ENCODE results near the gene RCC2.
"Not testable (repeated sequence)": the region's sequence is repeated elsewhere in the genome, so short reads cannot be mapped to it uniquely, and the experiment has no call there.

Gene RCC2

GRCh38 chr1:17480846-17481245 is 41.4 kb upstream of the RCC2 start:
- Histone ChIP-seq H3K4me3 (ENCODE audit: low read length) (no peak overlapping the region), H3K4me1 (ENCODE audit: low read length) (no peaks in the 10 kb centered on the region), H2AFZ (ENCODE audit: low read depth, low read length) (no peak overlapping the region), H3K9ac (ENCODE audit: low read length) (no peak overlapping the region), H3K36me3 (replicated peaks; ENCODE audit: low read depth, low read length) (no peaks in the 10 kb centered on the region), H3K27me3 (ENCODE audit: low read depth, low read length) (no peaks in the 10 kb centered on the region), H3K79me2 (ENCODE audit: low read length) (no peaks in the 10 kb centered on the region), H4K20me1 (ENCODE audit: insufficient read depth, low read length) (no peaks in the 10 kb centered on the region), H3K27ac (ENCODE audit: low read length) (no peak overlapping the region), H3K4me2 (ENCODE audit: low read length) (no peak overlapping the region), H3K9me3 (ENCODE audit: insufficient read depth, low read length) (no peaks in the 10 kb centered on the region)
- no peak for TF ChIP-seq EZH2phosphoT487 (IDR thresholded peaks at IDR 0.05; ENCODE audit: low read depth)

- TF ChIP-seq EZH2phosphoT487 (IDR thresholded peaks at IDR 0.05; ENCODE audit: low read depth) (no peak), CTCF (IDR thresholded peaks at IDR 0.05; ENCODE audit: low read depth, low read length) (no peak)
- H3K27me3 ChIP-seq (ENCODE audit: low read depth, low read length): no peaks in the 10 kb centered on the region
- no peaks in the 10 kb centered on the region for H4K20me1 ChIP-seq (ENCODE audit: insufficient read depth, low read length)
- no peak overlapping the region for H3K27ac ChIP-seq (ENCODE audit: low read length)
- H3K79me2 ChIP-seq (ENCODE audit: low read length): no peaks in the 10 kb centered on the region
- no peaks in the 10 kb centered on the region for H3K4me1 ChIP-seq (ENCODE audit: low read length)
- H3K36me3 ChIP-seq (replicated peaks; ENCODE audit: low read depth, low read length): no peaks in the 10 kb centered on the region
- no peak overlapping the region for H2AFZ ChIP-seq (ENCODE audit: low read depth, low read length)
- no peak overlapping the region for H3K4me3 ChIP-seq (ENCODE audit: low read length)
- no peak overlapping the region for H3K9ac ChIP-seq (ENCODE audit: low read length)
- no peak overlapping the region for H3K4me2 ChIP-seq (ENCODE audit: low read length)
- H3K9me3 ChIP-seq (ENCODE audit: insufficient read depth, low read length): no peaks in the 10 kb centered on the region
Measured at GRCh38 chr1:17475752-17476151, 36.3 kb upstream of the RCC2 start.

GRCh38 chr1:17474836-17475555 is 35.5 kb upstream of the RCC2 start:
- H3K4me2 ChIP-seq (ENCODE audit: low read length); H3K36me3 ChIP-seq (replicated peaks; ENCODE audit: low read depth, low read length); H3K9ac ChIP-seq (ENCODE audit: low read length); H3K4me3 ChIP-seq (ENCODE audit: low read length); H3K27ac ChIP-seq (ENCODE audit: low read length); H3K9me3 ChIP-seq (ENCODE audit: insufficient read depth, low read length); H3K27me3 ChIP-seq (ENCODE audit: low read depth, low read length); H3K4me1 ChIP-seq (ENCODE audit: low read length); H3K79me2 ChIP-seq (ENCODE audit: low read length); H2AFZ ChIP-seq (ENCODE audit: low read depth, low read length); H4K20me1 ChIP-seq (ENCODE audit: insufficient read depth, low read length): not testable (repeated sequence)

- no peaks in the 10 kb centered on the region for H4K20me1 ChIP-seq (ENCODE audit: insufficient read depth, low read length)
- no peaks in the 10 kb centered on the region for H3K36me3 ChIP-seq (replicated peaks; ENCODE audit: low read depth, low read length)
- no peaks in the 10 kb centered on the region for H3K4me1 ChIP-seq (ENCODE audit: low read length)
- H3K9me3 ChIP-seq (ENCODE audit: insufficient read depth, low read length): no peaks in the 10 kb centered on the region
- no peak overlapping the region for H2AFZ ChIP-seq (ENCODE audit: low read depth, low read length)
- TF ChIP-seq EZH2phosphoT487 (IDR thresholded peaks at IDR 0.05; ENCODE audit: low read depth) (no peak), CTCF (IDR thresholded peaks at IDR 0.05; ENCODE audit: low read depth, low read length) (no peak)
- no peaks in the 10 kb centered on the region for H3K27me3 ChIP-seq (ENCODE audit: low read depth, low read length)
- no peak overlapping the region for H3K27ac ChIP-seq (ENCODE audit: low read length)
- H3K4me2 ChIP-seq (ENCODE audit: low read length): no peak overlapping the region
- no peak overlapping the region for H3K9ac ChIP-seq (ENCODE audit: low read length)
- no peaks in the 10 kb centered on the region for H3K79me2 ChIP-seq (ENCODE audit: low read length)
- H3K4me3 ChIP-seq (ENCODE audit: low read length): no peak overlapping the region
Measured at GRCh38 chr1:17472814-17473213, 33.3 kb upstream of the RCC2 start.

- H3K4me3 ChIP-seq (ENCODE audit: low read length): no peak overlapping the region
- no peaks in the 10 kb centered on the region for H3K27me3 ChIP-seq (ENCODE audit: low read depth, low read length)
- H3K4me2 ChIP-seq (ENCODE audit: low read length): no peak overlapping the region
- no peak overlapping the region for H3K9ac ChIP-seq (ENCODE audit: low read length)
- H4K20me1 ChIP-seq (ENCODE audit: insufficient read depth, low read length): no peaks in the 10 kb centered on the region
- no peaks in the 10 kb centered on the region for H3K4me1 ChIP-seq (ENCODE audit: low read length)
- no peaks in the 10 kb centered on the region for H3K9me3 ChIP-seq (ENCODE audit: insufficient read depth, low read length)
- no peak overlapping the region for H2AFZ ChIP-seq (ENCODE audit: low read depth, low read length)
- no peak overlapping the region for H3K27ac ChIP-seq (ENCODE audit: low read length)
- TF ChIP-seq EZH2phosphoT487 (IDR thresholded peaks at IDR 0.05; ENCODE audit: low read depth) (no peak), CTCF (IDR thresholded peaks at IDR 0.05; ENCODE audit: low read depth, low read length) (no peak)
- H3K79me2 ChIP-seq (ENCODE audit: low read length): no peaks in the 10 kb centered on the region
- H3K36me3 ChIP-seq (replicated peaks; ENCODE audit: low read depth, low read length): no peaks in the 10 kb centered on the region
Measured at GRCh38 chr1:17471393-17471792, 31.9 kb upstream of the RCC2 start.
